PC-9 (cell line): ENCODE data around the gene ZBTB45. TPM values are rescaled to one million over a fixed set of nuclear protein-coding genes. Genes with fewer than 3 reads are reported as not detected.

Experiments
- BruUV-seq: library from RNA; stranded (reverse); fragments of 400-500 nt; replicated peaks from 2 replicates; lab custom pipeline; 2021; lab: Mats Ljungman, UMichigan
- CTCF ChIA-PET: fragments of 300-600 bp; sonication (Branson Sonifier 250); formaldehyde crosslinking; loops from one replicate; lab custom pipeline; 2022; ENCODE audit warnings: antibody characterized with exemption; lab: Charles Lee
- POLR2A ChIA-PET: fragments of 300-600 bp; sonication (Branson Sonifier 250); formaldehyde crosslinking; loops from one replicate; lab custom pipeline; 2022; ENCODE audit warnings: antibody characterized with exemption; ENCODE audit not compliant: unreplicated experiment; lab: Charles Lee
- DNase-seq, 2 experiments: peaks; one replicate each; pipeline versions ENCODE4 v3.0.0 to v3.0.0-alpha.2; 2015 to 2022; ENCODE audit warnings: mixed read lengths in 1 of 2
- H2AFZ ChIP-seq: fragments of 200-600 bp; sonication (generic); 2 replicates; pipeline ENCODE4 v1.8.1; 2017; ENCODE audit warnings: antibody characterized with exemption
- H3F3A ChIP-seq: fragments of 200-600 bp; sonication (generic); 2 replicates; pipeline ENCODE4 v1.8.1; 2017; ENCODE audit warnings: antibody characterized with exemption, mild to moderate bottlenecking, low read depth; ENCODE audit not compliant: insufficient read depth
- H3K27ac ChIP-seq: fragments of 200-600 bp; sonication (generic); 2 replicates; pipeline ENCODE4 v1.6.1; 2016; ENCODE audit warnings: mixed run types
- H3K27me3 ChIP-seq: fragments of 200-600 bp; sonication (generic); 2 replicates; pipeline ENCODE4 v1.6.1; 2016; ENCODE audit warnings: low read depth, mixed run types; ENCODE audit not compliant: insufficient read depth
- H3K36me3 ChIP-seq: fragments of 200-600 bp; sonication (generic); 2 replicates; pipeline ENCODE4 v1.6.1; 2016; ENCODE audit warnings: low read depth, mixed run types
- H3K4me1 ChIP-seq: fragments of 200-600 bp; sonication (generic); replicated peaks from 2 replicates; pipeline ENCODE4 v1.6.1; 2016; ENCODE audit warnings: mixed run types; ENCODE audit not compliant: insufficient read depth
- H3K4me2 ChIP-seq: fragments of 200-600 bp; sonication (generic); 2 replicates; pipeline ENCODE4 v1.6.1; 2017; ENCODE audit warnings: mixed run types
- H3K4me3 ChIP-seq: fragments of 200-600 bp; sonication (generic); 2 replicates; pipeline ENCODE4 v1.6.1; 2016; ENCODE audit warnings: mixed run types
- H3K79me2 ChIP-seq: fragments of 200-600 bp; sonication (generic); 2 replicates; pipeline ENCODE4 v1.6.1; 2017; ENCODE audit warnings: low read depth, mixed run types
- H3K9me2 ChIP-seq: fragments of 200-600 bp; sonication (generic); 2 replicates; pipeline ENCODE4 v1.8.1; 2017; ENCODE audit warnings: mild to moderate bottlenecking; ENCODE audit not compliant: insufficient read depth
- H3K9me3 ChIP-seq: fragments of 200-600 bp; sonication (generic); 2 replicates; pipeline ENCODE4 v1.8.1; 2016; ENCODE audit warnings: low read depth; ENCODE audit not compliant: insufficient read depth
- H4K20me1 ChIP-seq: fragments of 200-600 bp; sonication (generic); 2 replicates; pipeline ENCODE4 v1.8.1; 2017; ENCODE audit not compliant: insufficient read depth
- CTCF ChIP-seq: fragments of 200-600 bp; sonication (generic); conservative IDR thresholded peaks from 2 replicates; pipeline ENCODE4 v1.6.1; 2017; ENCODE audit warnings: mixed run types, antibody characterized with exemption, mild to moderate bottlenecking, moderate library complexity
- EZH2 ChIP-seq: fragments of 200-600 bp; sonication (generic); IDR thresholded peaks from 2 replicates; pipeline ENCODE4 v1.8.0; 2017; ENCODE audit warnings: antibody characterized with exemption, low read depth
- intact Hi-C: fragments of 100-400 bp; cut with micrococcal nuclease; formaldehyde crosslinking; loops from one replicate; pipeline ENCODE4 v1.10.0; 2022; ENCODE audit not compliant: unreplicated experiment
- total RNA-seq: library from RNA; stranded (reverse); gene quantifications from 2 replicates; pipeline ENCODE4 v1.2.3, GENCODE V29; 2021

ZBTB45 gene
- total RNA-seq, 1 experiment from 2014 or later, result 8.1 TPM

GRCh38 chr19:58552655-58553054, 33.0 kb upstream of the ZBTB45 start:
- H3K79me2 ChIP-seq, result peaks cover 27% of the 10 kb centered on the region
- H2AFZ ChIP-seq, result no peak overlapping the region
- no TSS peak for BruUV-seq
- TF ChIP-seq EZH2 (no peak), CTCF (no peak)
- peaks cover under 1% of the 10 kb centered on the region; the same call in 1 of the 2 replicates for H4K20me1 ChIP-seq
- H3K4me3 ChIP-seq, result no peak overlapping the region
- intact Hi-C loops, result no loop called here
- H3K4me1 ChIP-seq, result peaks cover 7% of the 10 kb centered on the region; the same call in 1 of the 2 replicates
- POLR2A ChIA-PET, result no interaction called here
- DNase-seq, result no peak
- peaks cover 22% of the 10 kb centered on the region; the same call in 1 of the 2 replicates for H3F3A ChIP-seq
- 0 out of 2 replicates have a peak, but pooled peaks cover under 1% of the 10 kb centered on the region for H3K36me3 ChIP-seq
- CTCF ChIA-PET, result no interaction called here
- H3K27me3 ChIP-seq, result no peaks in the 10 kb centered on the region
- H3K27ac ChIP-seq, result no peak overlapping the region
- no peak overlapping the region for H3K4me2 ChIP-seq
- H3K9me2 ChIP-seq, result no peaks in the 10 kb centered on the region
- no peaks in the 10 kb centered on the region for H3K9me3 ChIP-seq

- Histone ChIP-seq H3K9me3 (no peaks in the 10 kb centered on the region), H3F3A (peaks cover 22% of the 10 kb centered on the region; the same call in 1 of the 2 replicates), H3K4me1 (peaks cover 7% of the 10 kb centered on the region; the same call in 1 of the 2 replicates), H2AFZ (no peak overlapping the region), H3K27me3 (no peaks in the 10 kb centered on the region), H3K9me2 (no peaks in the 10 kb centered on the region), H3K36me3 (peaks cover 5% of the 10 kb centered on the region; the same call in 1 of the 2 replicates), H3K4me3 (no peak overlapping the region), H4K20me1 (peaks cover 9% of the 10 kb centered on the region; the same call in 1 of the 2 replicates), H3K27ac (no peak overlapping the region), H3K4me2 (no peak overlapping the region), H3K79me2 (peaks cover 36% of the 10 kb centered on the region)
- CTCF ChIA-PET, result no interaction called here
- TF ChIP-seq CTCF, result no peak
- intact Hi-C loops, result no loop called here
- POLR2A ChIA-PET, result no interaction called here
- TSS peak; percentile 54 for BruUV-seq
- no peak for DNase-seq
Observed at GRCh38 chr19:58551577-58552471, 32.2 kb upstream of the ZBTB45 start.

- no peak overlapping the region for H3K27ac ChIP-seq
- H3K9me2 ChIP-seq, result no peaks in the 10 kb centered on the region
- POLR2A ChIA-PET, result no interaction called here
- H3K9me3 ChIP-seq, result no peaks in the 10 kb centered on the region
- H3K4me2 ChIP-seq, result no peak overlapping the region
- H3K4me1 ChIP-seq, result peaks cover 14% of the 10 kb centered on the region; the same call in 1 of the 2 replicates
- H3K36me3 ChIP-seq, result peaks cover 5% of the 10 kb centered on the region; the same call in 1 of the 2 replicates
- H2AFZ ChIP-seq, result no peak overlapping the region
- H3K4me3 ChIP-seq, result no peak overlapping the region
- CTCF ChIA-PET, result no interaction called here
- DNase-seq, result no peak
- H3K79me2 ChIP-seq, result peaks cover 43% of the 10 kb centered on the region
- intact Hi-C loops, result no loop called here
- peaks cover 16% of the 10 kb centered on the region for H4K20me1 ChIP-seq
- H3K27me3 ChIP-seq, result no peaks in the 10 kb centered on the region
- peaks cover 22% of the 10 kb centered on the region; the same call in 1 of the 2 replicates for H3F3A ChIP-seq
- TF ChIP-seq EZH2 (no peak), CTCF (no peak)
- BruUV-seq, result no TSS peak
Observed at GRCh38 chr19:58551123-58551497, 31.5 kb upstream of the ZBTB45 start.
